HepG2 (cell line): Measurements from ENCODE around the gene HEBP1. TPM values are rescaled to one million over a fixed set of nuclear protein-coding genes. Genes with fewer than 3 reads are reported as not detected.

ENCODE experiments used
- ATAC-seq: fragments of 200-7000 bp; cut with Tn5 transposase; 3 replicates; pipeline ENCODE4 v1.9.1; 2020; ENCODE audit warnings: mild to moderate bottlenecking, moderate library complexity
- BruUV-seq: library from RNA; stranded (reverse); fragments of 400-500 nt; replicated peaks from 2 replicates; lab custom pipeline; 2021; lab: Mats Ljungman, UMichigan
- CTCF ChIA-PET: fragments of 300-600 bp; formaldehyde crosslinking; extraction: SDS; loops from one replicate; lab custom pipeline; 2021; ENCODE audit warnings: low total read pairs, inconsistent platforms, low intra/inter-chr PET ratio; lab: Yijun Ruan, JAX
- POLR2A ChIA-PET: fragments of 350-600 bp; sonication (Branson Sonifier 250); formaldehyde crosslinking; loops from one replicate; lab custom pipeline; 2020; ENCODE audit warnings: antibody characterized with exemption, inconsistent platforms; lab: Yijun Ruan, JAX
- DNase-seq: peaks from one replicate; pipeline ENCODE4 v3.0.0-alpha.2; 2015; ENCODE audit warnings: low spot score
- FAIRE-seq: peaks from 3 replicates; lab custom pipeline; 2011; peaks lifted over from hg19 to GRCh38; lab: Jason Lieb, UNC
- H2AFZ ChIP-seq: one replicate; pipeline ENCODE4 v1.6.1; 2011; ENCODE audit warnings: low read length, inconsistent platforms
- H3K27ac ChIP-seq: fragments of 300-600 bp; 3 replicates; pipeline ENCODE4 v1.8.0; 2011; ENCODE audit warnings: mixed run types, mild to moderate bottlenecking, mixed read lengths, low read length, inconsistent platforms; ENCODE audit not compliant: insufficient read depth; ENCODE audit errors: extremely low read length
- H3K27me3 ChIP-seq, 2 experiments: fragments of 200-600 bp in 1 of 2; 2 replicates in 1 of 2; 3 replicates in 1 of 2; pipeline versions ENCODE4 v1.6.0 to v1.8.0; 2011; ENCODE audit warnings: low read length in 2 of 2, mild to moderate bottlenecking in 2 of 2, moderate library complexity in 2 of 2, inconsistent platforms in 1 of 2; ENCODE audit not compliant: insufficient read depth in 2 of 2, control insufficient read depth in 1 of 2
- H3K36me3 ChIP-seq, 2 experiments: fragments of 200-600 bp in 1 of 2; replicated peaks in 1 of 2; 2 replicates in 1 of 2; 3 replicates in 1 of 2; pipeline versions ENCODE4 v1.5.1 to v1.8.0; 2011; ENCODE audit warnings: low read length in 2 of 2, inconsistent platforms in 1 of 2; ENCODE audit not compliant: insufficient read depth in 2 of 2, control insufficient read depth in 1 of 2
- H3K4me1 ChIP-seq: 2 replicates; pipeline ENCODE4 v1.5.1; 2012; ENCODE audit warnings: low read length, inconsistent platforms; ENCODE audit not compliant: insufficient read depth
- H3K4me2 ChIP-seq: 2 replicates; pipeline ENCODE4 v1.6.0; 2011; ENCODE audit warnings: low read depth, low read length, inconsistent platforms
- H3K4me3 ChIP-seq, 3 experiments: fragments of 200-600 bp in 1 of 3; sonication (generic), shearing (Covaris generic) in 1 of 3; replicated peaks in 1 of 3; 2 replicates each; pipeline ENCODE4 v1.5.1; 2011 to 2016; ENCODE audit warnings: low read length in 3 of 3, inconsistent platforms in 2 of 3, low read depth in 2 of 3, mild to moderate bottlenecking in 2 of 3, control low read depth in 1 of 3, mixed read lengths in 1 of 3; ENCODE audit not compliant: insufficient read depth in 1 of 3
- H3K79me2 ChIP-seq: one replicate; pipeline ENCODE4 v1.6.1; 2011; ENCODE audit warnings: low read length, inconsistent platforms; ENCODE audit not compliant: insufficient read depth
- H3K9ac ChIP-seq: 2 replicates; pipeline ENCODE4 v1.6.0; 2011; ENCODE audit warnings: mild to moderate bottlenecking, low read depth, low read length, inconsistent platforms; ENCODE audit not compliant: insufficient read depth
- H3K9me3 ChIP-seq: 2 replicates; pipeline ENCODE4 v1.5.1; 2012; ENCODE audit warnings: mild to moderate bottlenecking, low read length
- H4K20me1 ChIP-seq: 2 replicates; pipeline ENCODE4 v1.6.0; 2011; ENCODE audit warnings: inconsistent platforms, mild to moderate bottlenecking, low read length, moderate library complexity; ENCODE audit not compliant: insufficient read depth
- CENPT ChIP-seq: sonication (generic); formaldehyde crosslinking; IDR thresholded peaks from 2 replicates; pipeline ENCODE4 v1.8.0; 2022; ENCODE audit warnings: low read depth, mild to moderate bottlenecking, moderate library complexity, missing genetic modification reagents
- HNRNPK ChIP-seq: fragments of 200-400 bp; formaldehyde crosslinking; IDR thresholded peaks from 2 replicates; pipeline ENCODE4 v1.6.1; 2018; ENCODE audit warnings: low read length, low read depth, moderate library complexity, mild to moderate bottlenecking; ENCODE audit not compliant: poor library complexity, severe bottlenecking
- KLF15 ChIP-seq: sonication (generic); formaldehyde crosslinking; IDR thresholded peaks from 2 replicates; pipeline ENCODE4 v1.8.1; 2023; ENCODE audit warnings: borderline replicate concordance, mild to moderate bottlenecking, inconsistent platforms, missing genetic modification reagents, mixed read lengths
- MXD4 ChIP-seq: IDR thresholded peaks from 2 replicates; pipeline ENCODE4 v1.6.1; 2016; ENCODE audit warnings: mild to moderate bottlenecking, missing biosample characterization, missing genetic modification reagents
- NFATC3 ChIP-seq: sonication (generic); formaldehyde crosslinking; IDR thresholded peaks from 2 replicates; pipeline ENCODE4 v1.5.1; 2020; ENCODE audit warnings: mild to moderate bottlenecking, missing genetic modification reagents
- PRPF4 ChIP-seq: fragments of 200-400 bp; formaldehyde crosslinking; IDR thresholded peaks from 2 replicates; pipeline ENCODE4 v1.6.1; 2016; ENCODE audit warnings: low read length, low read depth; ENCODE audit not compliant: poor library complexity, severe bottlenecking
- RXRA ChIP-seq: sonication (generic); formaldehyde crosslinking; IDR thresholded peaks from 2 replicates; pipeline ENCODE4 v1.5.1; 2020; ENCODE audit warnings: missing genetic modification reagents
- SP2 ChIP-seq: sonication (generic); formaldehyde crosslinking; IDR thresholded peaks from 2 replicates; pipeline ENCODE4 v1.5.1; 2020; ENCODE audit warnings: mild to moderate bottlenecking, missing genetic modification reagents
- SRSF4 ChIP-seq: fragments of 200-400 bp; formaldehyde crosslinking; IDR thresholded peaks from one replicate; pipeline ENCODE4 v1.6.1; 2018; ENCODE audit warnings: mild to moderate bottlenecking, low read depth, low read length, moderate library complexity; ENCODE audit not compliant: poor library complexity, severe bottlenecking
- XBP1 ChIP-seq: sonication (generic); formaldehyde crosslinking; IDR thresholded peaks from 2 replicates; pipeline ENCODE4 v1.5.0; 2020; ENCODE audit warnings: missing genetic modification reagents
- ZKSCAN1 ChIP-seq: fragments of 150-350 bp; IDR thresholded peaks from 2 replicates; pipeline ENCODE4 v1.6.1; 2014; ENCODE audit warnings: low read length
- ZMYM3 ChIP-seq: sonication (generic); formaldehyde crosslinking; IDR thresholded peaks from 2 replicates; pipeline ENCODE4 v1.5.1; 2020; ENCODE audit warnings: mild to moderate bottlenecking, missing genetic modification reagents
- ZNF501 ChIP-seq: sonication (generic); formaldehyde crosslinking; IDR thresholded peaks from 2 replicates; pipeline ENCODE4 v1.5.1; 2020; ENCODE audit warnings: mild to moderate bottlenecking, moderate library complexity, missing genetic modification reagents
- ZSCAN20 ChIP-seq: sonication (generic); formaldehyde crosslinking; IDR thresholded peaks from 2 replicates; pipeline ENCODE4 v1.4.0; 2020; ENCODE audit warnings: missing genetic modification reagents, mild to moderate bottlenecking, borderline replicate concordance
- WGBS: methylation state at CpG from one replicate; pipeline ENCODE4 v1.1.6; 2017; ENCODE audit warnings: low lambda C conversion rate; 5-methylcytosine and 5-hydroxymethylcytosine counted together
- in situ Hi-C: cut with HindIII; loops from 2 replicates; pipeline ENCODE4 v1.10.0; 2017; ENCODE audit warnings: low pct_unique_long_range_greater_than_20kb; ENCODE audit not compliant: extremely low pct_ligation_motif_present
- intact Hi-C: fragments of 100-400 bp; cut with micrococcal nuclease; formaldehyde crosslinking; loops from one replicate; pipeline ENCODE4 v1.10.0; 2022; ENCODE audit not compliant: unreplicated experiment
- polyA plus RNA-seq, 8 experiments: library from polyadenylated mRNA; depleted of rRNA in 3 of 8; stranded (reverse) in 7 of 8; unstranded in 1 of 8; fragments of >200 nt; fragmentation: Illumina TruSeq in 4 of 8; extraction: Trizol in 4 of 8; gene quantifications; 2 replicates each; pipeline versions ENCODE4 v1.2.1 to v1.2.3, GENCODE V29; 2011 to 2016; ENCODE audit warnings: low read depth in 4 of 8, missing spikeins in 1 of 8, mixed read lengths in 1 of 8; ENCODE audit not compliant: insufficient read depth in 1 of 8
- total RNA-seq, 5 experiments: library from RNA; depleted of rRNA; stranded (reverse); fragments of >200 nt; fragmentation: Illumina TruSeq; extraction: Trizol; gene quantifications; 2 replicates each; pipeline ENCODE4 v1.2.3, GENCODE V29; 2016; ENCODE audit warnings: low read depth in 1 of 5
- TF ChIP-seq, protein P1 (sequence below): sonication (generic); formaldehyde crosslinking; IDR thresholded peaks from 2 replicates; pipeline ENCODE4 v1.9.0; 2021; ENCODE audit warnings: missing genetic modification reagents, borderline replicate concordance
- TF ChIP-seq, protein P2 (sequence below): sonication (generic); formaldehyde crosslinking; conservative IDR thresholded peaks from 2 replicates; pipeline ENCODE4 v1.8.1; 2023; ENCODE audit warnings: missing genetic modification reagents

The HEBP1 gene
- total and polyA plus RNA-seq, 2 of the 13 experiments (the other 11 are each of a cell fraction or from before 2014, with no cell fraction given) = 7.8 to 9.4 TPM

DNA sequence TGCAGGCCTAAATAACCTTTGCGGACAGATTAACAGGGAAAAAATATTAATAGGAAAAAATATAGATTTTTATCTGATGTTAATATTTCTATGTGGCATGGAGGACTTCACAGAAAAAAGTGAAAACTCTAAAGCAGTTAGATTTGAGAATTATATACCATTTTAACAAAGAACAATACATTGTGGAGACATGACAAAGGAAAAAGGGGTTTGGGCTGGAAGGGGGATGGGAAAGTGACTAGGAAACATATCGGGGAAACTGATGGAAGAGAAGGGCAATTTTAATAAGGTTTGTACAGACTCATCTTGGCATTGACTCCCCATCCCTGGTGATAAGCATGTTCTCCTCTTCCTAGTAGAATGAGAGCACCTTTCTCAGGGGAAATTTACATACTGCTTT, 27.0 kb downstream of the HEBP1 start:
- no peak for TF ChIP-seq XBP1 (CRISPR knock-in tag)
- peak; percentile 34 for TF ChIP-seq HNRNPK
- TF ChIP-seq NFATC3 = no peak
- H3K4me1 ChIP-seq = no peaks in the 10 kb centered on the region
- H3K9ac ChIP-seq = no peak overlapping the region
- H4K20me1 ChIP-seq = 0 out of 2 replicates have a peak, but pooled peaks cover 4% of the 10 kb centered on the region
- H3K9me3 ChIP-seq = no peaks in the 10 kb centered on the region; the same call in 1 of the 2 replicates
- WGBS = 95% methylated on average over 2 of the region's 2 CpGs
- H2AFZ ChIP-seq = no peak overlapping the region
- CTCF ChIA-PET = no interaction called here
- no peak overlapping the region for H3K27ac ChIP-seq
- no peak for FAIRE-seq
- H3K4me3 ChIP-seq = no peak overlapping the region
- no peak overlapping the region for H3K4me2 ChIP-seq
- in situ Hi-C loops (no loop called here), intact Hi-C loops (no loop called here)
- peaks cover 7 to 23% of the 10 kb centered on the region in 2 experiments for H3K36me3 ChIP-seq
- no peaks in the 10 kb centered on the region for H3K79me2 ChIP-seq
- no peak for DNase-seq
- BruUV-seq = no TSS peak
- POLR2A ChIA-PET = no interaction called here
- no peaks in the 10 kb centered on the region for H3K27me3 ChIP-seq
- no peak for ATAC-seq

- FAIRE-seq = no peak
- intact Hi-C loops = no loop called here
- no TSS peak for BruUV-seq
- Histone ChIP-seq H3K4me2 (no peak overlapping the region), H2AFZ (no peak overlapping the region), H3K79me2 (no peaks in the 10 kb centered on the region), H3K9ac (no peak overlapping the region), H3K4me1 (no peaks in the 10 kb centered on the region), H3K4me3 (no peak overlapping the region), H4K20me1 (no peaks in the 10 kb centered on the region), H3K27ac (no peak overlapping the region), H3K9me3 (no peaks in the 10 kb centered on the region), H3K27me3 (no peaks in the 10 kb centered on the region; a peak in 1 of 5 replicates), H3K36me3 (peaks cover 2 to 4% of the 10 kb centered on the region in 2 experiments; a peak in 2 of 5 replicates)
- 97% methylated on average over 4 of the region's 4 CpGs for WGBS
- ChIA-PET POLR2A (no interaction called here), CTCF (no interaction called here)
- DNase-seq = no peak
- in situ Hi-C loops = no loop called here
- no peak for ATAC-seq
- TF ChIP-seq, protein P1, sequence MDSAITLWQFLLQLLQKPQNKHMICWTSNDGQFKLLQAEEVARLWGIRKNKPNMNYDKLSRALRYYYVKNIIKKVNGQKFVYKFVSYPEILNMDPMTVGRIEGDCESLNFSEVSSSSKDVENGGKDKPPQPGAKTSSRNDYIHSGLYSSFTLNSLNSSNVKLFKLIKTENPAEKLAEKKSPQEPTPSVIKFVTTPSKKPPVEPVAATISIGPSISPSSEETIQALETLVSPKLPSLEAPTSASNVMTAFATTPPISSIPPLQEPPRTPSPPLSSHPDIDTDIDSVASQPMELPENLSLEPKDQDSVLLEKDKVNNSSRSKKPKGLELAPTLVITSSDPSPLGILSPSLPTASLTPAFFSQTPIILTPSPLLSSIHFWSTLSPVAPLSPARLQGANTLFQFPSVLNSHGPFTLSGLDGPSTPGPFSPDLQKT (CRISPR knock-in tag) = no peak
- TF ChIP-seq SRSF4 = no peak
- no peak for TF ChIP-seq PRPF4
- no peak for TF ChIP-seq MXD4 (CRISPR knock-in tag)
- no peak for TF ChIP-seq ZKSCAN1
- TF ChIP-seq SP2 (CRISPR knock-in tag) = no peak
- no peak for TF ChIP-seq RXRA (CRISPR knock-in tag)
- TF ChIP-seq ZNF501 (CRISPR knock-in tag) = no peak
- TF ChIP-seq ZMYM3 (CRISPR knock-in tag) = no peak
- no peak for TF ChIP-seq ZSCAN20
- no peak for TF ChIP-seq KLF15 (CRISPR knock-in tag)
- TF ChIP-seq, protein P2, sequence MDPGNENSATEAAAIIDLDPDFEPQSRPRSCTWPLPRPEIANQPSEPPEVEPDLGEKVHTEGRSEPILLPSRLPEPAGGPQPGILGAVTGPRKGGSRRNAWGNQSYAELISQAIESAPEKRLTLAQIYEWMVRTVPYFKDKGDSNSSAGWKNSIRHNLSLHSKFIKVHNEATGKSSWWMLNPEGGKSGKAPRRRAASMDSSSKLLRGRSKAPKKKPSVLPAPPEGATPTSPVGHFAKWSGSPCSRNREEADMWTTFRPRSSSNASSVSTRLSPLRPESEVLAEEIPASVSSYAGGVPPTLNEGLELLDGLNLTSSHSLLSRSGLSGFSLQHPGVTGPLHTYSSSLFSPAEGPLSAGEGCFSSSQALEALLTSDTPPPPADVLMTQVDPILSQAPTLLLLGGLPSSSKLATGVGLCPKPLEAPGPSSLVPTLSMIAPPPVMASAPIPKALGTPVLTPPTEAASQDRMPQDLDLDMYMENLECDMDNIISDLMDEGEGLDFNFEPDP (CRISPR knock-in tag) = no peak
- TF ChIP-seq CENPT (CRISPR knock-in tag) = no peak
These were observed 34.2 kb downstream of the HEBP1 start for GRCh38 chr12:12965836-12966235.
